OCI-LY3 (cell line): ENCODE measurements around the gene LDB2.

Source experiments
- EZH2phosphoT487 ChIP-seq: fragments of 200-600 bp; shearing (Covaris generic); IDR thresholded peaks from 2 replicates; pipeline ENCODE4 v1.6.1; 2018; ENCODE audit warnings: antibody characterized with exemption, mixed run types, low read depth
- TF ChIP-seq, protein P1 (sequence below): fragments of 200-600, 300-600 bp; sonication (generic); IDR thresholded peaks from 2 replicates; pipeline ENCODE4 v1.5.1; 2014; ENCODE audit warnings: antibody characterized with exemption, low read length, low read depth

DNA sequence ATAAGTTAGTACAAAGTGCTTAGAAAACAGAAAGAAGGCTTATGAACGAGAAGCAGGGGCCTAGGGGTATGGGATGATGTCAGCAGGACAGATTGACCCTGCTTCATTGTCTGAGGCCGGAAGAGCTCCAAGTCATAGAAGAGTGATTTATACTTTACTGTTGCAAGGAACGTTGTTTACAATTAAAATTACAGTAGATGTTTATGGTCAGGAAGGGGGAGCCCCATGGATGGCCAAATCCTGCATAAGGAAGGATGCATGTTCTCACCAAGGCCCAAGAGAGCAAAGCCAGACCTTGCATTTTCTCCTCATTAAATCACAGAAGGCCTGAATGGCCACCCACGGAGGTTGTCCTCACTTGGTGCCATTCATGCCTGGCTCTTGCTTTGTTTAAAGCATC is 115.3 kb downstream of the LDB2 start:
- TF ChIP-seq, protein P1, sequence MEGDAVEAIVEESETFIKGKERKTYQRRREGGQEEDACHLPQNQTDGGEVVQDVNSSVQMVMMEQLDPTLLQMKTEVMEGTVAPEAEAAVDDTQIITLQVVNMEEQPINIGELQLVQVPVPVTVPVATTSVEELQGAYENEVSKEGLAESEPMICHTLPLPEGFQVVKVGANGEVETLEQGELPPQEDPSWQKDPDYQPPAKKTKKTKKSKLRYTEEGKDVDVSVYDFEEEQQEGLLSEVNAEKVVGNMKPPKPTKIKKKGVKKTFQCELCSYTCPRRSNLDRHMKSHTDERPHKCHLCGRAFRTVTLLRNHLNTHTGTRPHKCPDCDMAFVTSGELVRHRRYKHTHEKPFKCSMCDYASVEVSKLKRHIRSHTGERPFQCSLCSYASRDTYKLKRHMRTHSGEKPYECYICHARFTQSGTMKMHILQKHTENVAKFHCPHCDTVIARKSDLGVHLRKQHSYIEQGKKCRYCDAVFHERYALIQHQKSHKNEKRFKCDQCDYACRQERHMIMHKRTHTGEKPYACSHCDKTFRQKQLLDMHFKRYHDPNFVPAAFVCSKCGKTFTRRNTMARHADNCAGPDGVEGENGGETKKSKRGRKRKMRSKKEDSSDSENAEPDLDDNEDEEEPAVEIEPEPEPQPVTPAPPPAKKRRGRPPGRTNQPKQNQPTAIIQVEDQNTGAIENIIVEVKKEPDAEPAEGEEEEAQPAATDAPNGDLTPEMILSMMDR: no peak
- no peak for TF ChIP-seq EZH2phosphoT487
